GM12873 (cell line): ENCODE data around the gene ZNF653.

Source experiments
- CTCF ChIP-seq: IDR thresholded peaks from 2 replicates; pipeline ENCODE4 v1.5.1; 2012; ENCODE audit warnings: low read depth, mild to moderate bottlenecking, moderate library complexity, low read length, control low read depth; ENCODE audit not compliant: insufficient read depth; ENCODE audit errors: missing control alignments

Gene ZNF653

GRCh38 chr19:11448410-11448809 lies 57.2 kb downstream of the ZNF653 start:
- no peak for TF ChIP-seq CTCF

GRCh38 chr19:11447347-11448262 lies 58.0 kb downstream of the ZNF653 start:
- TF ChIP-seq CTCF: no peak

DNA sequence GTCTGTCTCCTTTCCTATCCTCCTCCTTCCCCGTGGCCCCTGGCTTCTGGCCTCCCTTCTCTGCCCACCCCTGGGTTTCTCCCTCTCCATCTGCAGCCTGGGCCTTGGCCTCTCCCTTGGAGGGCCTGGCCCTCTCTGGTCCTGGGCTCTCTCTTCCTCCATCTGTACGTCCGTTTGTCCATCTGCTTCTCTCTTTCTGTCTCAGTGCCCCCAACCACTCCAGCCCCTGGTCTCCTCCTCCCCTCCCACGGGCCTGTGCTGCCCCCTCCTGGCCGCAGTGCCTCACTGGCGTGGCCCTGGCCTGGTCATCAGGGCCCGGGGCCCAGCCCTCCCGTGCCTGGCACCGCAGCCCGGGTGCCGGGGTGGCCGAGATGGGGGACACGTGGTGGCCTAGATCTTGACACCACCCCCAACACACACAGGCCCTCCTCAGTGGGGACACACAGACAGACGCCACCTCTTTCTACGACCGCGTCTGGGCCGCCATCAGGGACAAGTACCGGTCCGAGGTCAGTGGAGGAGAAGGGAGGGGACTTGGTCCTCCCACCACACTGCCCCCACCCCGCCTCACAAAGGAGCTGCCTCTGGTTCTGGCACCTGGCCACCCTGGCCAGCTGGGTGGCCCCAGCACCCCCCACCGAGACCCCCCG lies 58.9 kb downstream of the ZNF653 start:
- TF ChIP-seq CTCF: peak; percentile 69

GRCh38 chr19:11446271-11446651 lies 59.4 kb downstream of the ZNF653 start:
- TF ChIP-seq CTCF: no peak

DNA sequence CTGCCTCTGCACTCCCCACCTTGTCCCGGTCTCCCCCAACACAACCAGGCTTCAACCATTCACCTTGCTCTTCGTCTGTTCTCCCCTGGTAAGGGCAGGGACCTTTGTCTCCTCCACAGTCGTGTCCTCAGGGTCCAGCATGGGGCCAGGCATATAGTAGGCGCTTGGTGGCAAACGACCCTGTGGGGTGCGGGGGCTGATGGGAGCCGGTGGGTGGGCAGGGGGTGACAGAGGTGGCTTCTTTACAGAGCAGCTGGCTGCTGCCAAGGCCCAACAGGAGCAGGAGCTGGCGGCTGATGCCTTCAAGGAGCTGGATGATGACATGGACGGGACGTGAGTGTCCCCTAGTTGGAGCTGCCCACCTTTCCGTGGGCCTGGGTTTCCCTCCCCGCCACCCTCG lies 60.5 kb downstream of the ZNF653 start:
- TF ChIP-seq CTCF: no peak

DNA sequence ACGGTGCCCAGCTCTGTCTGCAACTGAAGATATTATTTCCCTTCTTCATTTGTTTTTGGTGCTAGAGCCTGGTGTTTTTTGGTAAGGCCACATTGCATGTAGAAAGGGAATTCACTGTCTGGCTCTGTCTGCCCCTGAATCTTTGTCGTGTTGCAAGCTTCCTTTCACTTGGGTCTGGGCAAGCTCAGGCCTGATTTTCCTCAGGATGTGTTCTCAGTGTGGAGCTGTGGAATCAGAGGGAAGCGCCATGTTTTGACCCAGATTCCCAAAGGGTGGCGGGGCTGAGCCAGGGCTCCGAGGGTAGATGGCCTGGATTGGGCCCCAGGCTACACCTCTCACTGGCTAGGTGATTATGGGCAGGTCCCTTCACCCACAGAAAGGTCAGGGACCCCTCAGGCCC lies 61.6 kb downstream of the ZNF653 start:
- TF ChIP-seq CTCF: no peak

DNA sequence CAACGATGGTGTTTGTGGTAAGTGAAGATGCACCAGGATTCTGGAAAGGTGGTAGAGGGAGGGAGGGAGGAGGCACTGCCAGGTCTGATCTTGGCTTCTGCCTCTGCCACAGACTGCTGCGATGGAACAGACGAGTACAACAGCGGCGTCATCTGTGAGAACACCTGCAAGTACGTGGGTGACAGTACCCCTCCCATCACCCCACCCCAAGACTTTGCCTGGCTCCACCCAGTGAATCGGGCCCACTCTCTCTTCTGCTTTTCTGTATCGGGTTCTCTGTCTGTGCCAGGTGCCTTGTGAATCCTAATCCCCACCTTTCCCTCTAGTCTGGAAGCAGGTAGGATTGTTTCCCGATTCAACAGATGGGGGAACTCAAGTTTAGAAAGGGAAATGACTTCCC lies 67.7 kb downstream of the ZNF653 start:
- TF ChIP-seq CTCF: no peak
